Measurements from ENCODE around the gene KDM5A.
"Not testable (repeated sequence)": the region's sequence is repeated elsewhere in the genome, so short reads cannot be mapped to it uniquely, and the experiment has no call there.

Gene KDM5A

DNA sequence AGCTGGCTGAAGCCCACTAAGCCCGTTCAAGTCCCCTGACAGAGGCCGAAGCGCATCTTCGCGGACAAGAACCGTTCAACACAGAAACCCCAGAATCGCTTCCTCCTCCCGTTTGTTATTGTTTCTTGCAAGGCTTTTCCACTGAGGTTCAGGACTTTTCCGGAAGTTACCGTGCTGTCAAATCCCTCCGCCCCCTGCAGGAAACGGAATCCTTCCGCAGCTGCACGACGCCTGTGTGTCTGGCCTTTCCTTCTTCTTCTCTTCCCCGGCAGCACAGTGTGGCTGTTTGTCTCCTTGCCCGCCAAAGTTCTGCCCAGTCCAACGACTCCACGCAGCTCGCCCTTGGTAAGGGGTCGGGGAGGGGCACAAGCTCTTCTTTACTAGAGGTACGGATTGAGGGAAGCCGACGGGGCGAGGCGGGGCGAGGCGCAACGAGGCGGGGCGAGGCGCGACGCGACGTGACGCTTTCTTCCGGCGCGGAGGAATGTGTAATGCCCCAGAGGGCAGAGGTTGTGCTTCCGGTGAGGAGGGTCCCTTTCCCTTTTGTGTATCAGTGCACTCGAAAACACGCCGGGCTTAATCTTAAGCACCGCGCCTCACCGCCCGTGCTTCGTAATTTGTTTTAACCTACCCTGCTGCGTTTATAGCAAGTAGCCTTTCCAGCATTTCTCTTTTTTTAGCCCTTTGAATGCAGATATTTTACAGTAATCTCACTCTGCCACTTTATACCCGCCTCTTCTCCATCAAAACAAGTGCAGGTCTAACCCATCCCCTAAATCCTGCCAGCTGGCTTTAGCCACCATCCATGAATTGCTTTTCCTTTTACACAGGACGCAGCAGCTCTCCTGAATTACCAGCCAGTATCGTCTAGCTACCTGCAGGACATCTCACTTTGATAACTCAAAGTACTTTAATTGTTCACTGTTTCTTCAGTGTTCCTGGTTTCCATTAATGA is at the start of gene KDM5A:
KDM5A (minus strand) TSS at position 179 of the 955 bp plus-strand sequence. CDS start 229 bp downstream, outside the sequence.
- peak; percentile 95 for DNase-seq (ENCODE audit: low read depth)

DNA sequence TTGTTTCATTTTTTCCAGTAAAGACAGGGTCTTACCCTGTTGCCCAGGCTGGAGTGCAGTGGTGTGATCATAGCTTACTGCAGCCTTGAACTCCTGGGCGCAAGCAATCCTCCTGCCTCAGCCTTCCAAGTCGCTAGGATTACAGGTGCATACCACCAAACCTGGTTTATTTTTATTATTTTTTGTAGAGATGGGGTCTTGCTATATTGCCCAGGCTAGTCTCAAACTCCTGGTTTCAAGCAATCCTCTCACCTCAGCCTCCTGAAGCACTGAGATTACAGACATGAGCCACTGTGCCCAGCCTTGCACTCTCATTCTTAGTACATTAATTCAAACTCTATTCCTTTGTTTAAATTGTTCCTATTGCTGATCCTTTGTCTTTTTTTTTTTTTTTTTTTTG is 46.6 kb upstream of the KDM5A start:
- not testable (repeated sequence) for DNase-seq (ENCODE audit: low read depth)

- DNase-seq (ENCODE audit: low read depth): no peak
These were observed 33.4 kb upstream of the KDM5A start for GRCh38 chr12:422526-422925.

DNA sequence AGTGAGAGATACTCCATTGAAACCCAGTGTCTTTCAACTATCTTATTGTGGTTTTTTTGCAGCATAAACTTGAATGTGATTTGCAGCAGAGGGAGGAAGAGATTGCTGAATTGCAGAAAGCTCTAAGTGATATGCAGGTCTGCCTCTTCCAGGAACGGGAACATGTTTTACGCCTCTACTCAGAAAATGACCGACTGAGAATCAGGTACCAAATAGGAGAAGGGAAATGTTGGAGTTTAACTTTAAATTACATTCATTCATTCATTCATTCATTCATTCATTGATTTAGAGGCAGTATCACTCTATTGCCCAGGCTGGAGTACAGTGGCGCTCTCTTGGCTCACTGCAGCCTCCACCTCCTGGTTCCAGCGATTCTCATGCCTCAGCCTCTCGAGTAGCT is 29.3 kb upstream of the KDM5A start:
- no peak for DNase-seq (ENCODE audit: low read depth)

DNA sequence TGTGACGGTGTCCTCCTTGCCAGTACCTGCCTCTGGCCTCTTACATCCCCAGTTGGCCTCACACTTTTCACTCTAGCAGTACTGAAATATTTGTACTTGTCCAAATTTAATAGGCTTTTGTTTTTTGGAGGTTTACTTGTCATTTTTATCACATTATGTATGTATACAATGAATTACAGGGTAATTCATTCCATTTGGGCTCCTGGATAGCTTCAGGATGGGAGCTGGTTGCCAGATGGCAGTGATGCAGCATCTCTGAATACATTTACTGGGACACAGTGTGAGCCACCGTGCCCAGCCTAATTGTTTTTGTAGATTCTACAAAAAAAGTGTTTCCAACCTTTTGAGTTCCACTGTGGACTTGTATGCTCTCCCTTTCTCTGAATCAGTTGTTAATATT is 25.7 kb upstream of the KDM5A start:
- no peak for DNase-seq (ENCODE audit: low read depth)

DNA sequence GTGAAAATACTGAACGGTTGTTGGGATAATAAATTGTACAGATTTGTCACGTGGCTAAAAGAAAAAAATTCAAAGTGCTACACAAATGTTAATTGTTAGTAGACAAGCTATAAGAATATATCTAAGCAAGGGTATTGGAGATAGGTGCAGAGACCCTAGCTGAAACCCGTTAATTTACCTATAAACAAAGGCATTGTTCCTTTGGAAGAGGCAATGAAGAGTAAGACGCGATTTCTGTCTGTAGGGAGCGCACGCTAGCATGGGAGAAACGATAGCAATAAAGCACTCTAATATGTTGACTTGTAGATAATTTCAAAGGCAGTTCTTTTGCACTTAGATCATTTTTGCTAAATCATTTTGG is 12.9 kb upstream of the KDM5A start:
- DNase-seq (ENCODE audit: low read depth): peak; percentile 29

GRCh38 chr12:401235-402028 is 12.3 kb upstream of the KDM5A start, which contains the start of gene CCDC77:
Gene CCDC77 (plus strand): TSS chr12:401644. CDS start chr12:409384, 7,740 bp downstream.
- peak; percentile 86 for DNase-seq (ENCODE audit: low read depth)

DNA sequence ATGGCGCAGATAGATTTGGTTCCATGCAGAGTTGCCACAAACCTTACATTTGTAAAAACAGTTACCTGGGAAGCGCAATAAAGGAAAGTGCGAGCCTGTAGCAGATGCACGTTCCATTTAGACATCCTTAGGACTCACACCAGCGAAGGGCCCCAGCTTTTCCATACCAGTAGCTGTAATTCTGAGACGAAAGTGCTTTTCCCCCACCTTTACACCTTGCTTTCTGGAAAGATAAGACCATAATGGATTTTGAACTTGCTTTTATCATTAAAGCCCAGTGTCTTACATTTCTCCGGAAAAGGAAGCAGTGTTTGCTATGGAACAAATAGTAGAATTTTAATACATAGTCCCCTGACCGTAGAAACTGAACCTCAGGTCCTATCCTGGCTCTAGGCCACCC is 11.7 kb upstream of the KDM5A start:
- DNase-seq (ENCODE audit: low read depth): no peak

DNA sequence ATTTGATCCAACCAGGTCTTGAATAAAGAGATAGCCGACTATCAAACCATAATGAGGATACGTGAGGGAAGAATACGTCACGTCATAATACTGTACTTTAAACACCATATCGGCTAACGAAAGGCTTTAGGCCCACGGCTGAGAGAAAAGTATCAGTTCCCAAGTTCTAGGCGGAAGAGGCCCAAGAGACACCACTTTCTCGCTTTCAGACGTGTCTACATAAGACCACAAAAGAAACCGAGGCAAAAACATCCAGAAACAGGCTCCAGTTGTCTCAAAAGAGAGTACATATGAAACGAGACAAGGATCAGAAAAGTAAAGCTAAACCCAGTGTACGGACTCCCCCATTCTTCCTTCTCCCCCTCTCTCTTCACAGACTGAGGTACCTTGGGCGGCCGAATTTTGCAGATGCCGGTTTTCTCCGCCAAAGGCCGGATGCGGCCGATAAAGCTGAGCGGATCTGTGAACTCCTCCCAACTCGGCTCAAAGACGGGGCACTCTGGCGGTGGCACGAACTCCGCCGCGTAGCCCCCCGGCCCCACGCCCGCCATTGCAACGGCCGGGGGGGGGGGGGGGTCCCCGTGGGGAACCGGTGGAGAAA is 479 bp downstream of the KDM5A start:
- peak; percentile 26 for DNase-seq (ENCODE audit: low read depth)

GRCh38 chr12:388012-388411 is 1.1 kb downstream of the KDM5A start:
- no peak for DNase-seq (ENCODE audit: low read depth)

DNA sequence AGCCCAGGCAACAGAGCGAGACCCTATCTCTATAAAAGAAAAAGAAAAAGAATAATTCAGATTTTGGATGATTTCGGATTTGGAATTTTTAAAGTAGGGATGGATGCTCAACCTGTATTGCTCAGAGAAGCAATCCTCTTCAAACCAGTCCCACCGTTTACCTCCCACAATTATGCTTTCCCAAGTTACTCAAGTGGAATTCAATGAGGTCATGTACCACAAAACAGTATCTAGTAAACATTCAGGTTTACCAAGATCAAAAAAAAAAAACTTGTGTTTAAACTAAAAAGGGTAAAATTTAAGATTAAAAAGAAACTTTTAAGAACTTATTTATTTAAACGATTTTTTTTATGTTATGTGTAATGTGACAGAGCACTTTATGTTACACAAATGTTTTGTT is 2.5 kb downstream of the KDM5A start:
- DNase-seq (ENCODE audit: low read depth): peak; percentile 86

- not testable (repeated sequence) for DNase-seq (ENCODE audit: low read depth)
These were observed 18.2 kb downstream of the KDM5A start for GRCh38 chr12:370739-371485.

GRCh38 chr12:367972-368371 is 21.1 kb downstream of the KDM5A start:
- no peak for DNase-seq (ENCODE audit: low read depth)

- no peak for DNase-seq (ENCODE audit: low read depth)
These were observed 22.3 kb downstream of the KDM5A start for GRCh38 chr12:366820-367219.

GRCh38 chr12:359091-359490 is 30.0 kb downstream of the KDM5A start:
- no peak for DNase-seq (ENCODE audit: low read depth)

DNA sequence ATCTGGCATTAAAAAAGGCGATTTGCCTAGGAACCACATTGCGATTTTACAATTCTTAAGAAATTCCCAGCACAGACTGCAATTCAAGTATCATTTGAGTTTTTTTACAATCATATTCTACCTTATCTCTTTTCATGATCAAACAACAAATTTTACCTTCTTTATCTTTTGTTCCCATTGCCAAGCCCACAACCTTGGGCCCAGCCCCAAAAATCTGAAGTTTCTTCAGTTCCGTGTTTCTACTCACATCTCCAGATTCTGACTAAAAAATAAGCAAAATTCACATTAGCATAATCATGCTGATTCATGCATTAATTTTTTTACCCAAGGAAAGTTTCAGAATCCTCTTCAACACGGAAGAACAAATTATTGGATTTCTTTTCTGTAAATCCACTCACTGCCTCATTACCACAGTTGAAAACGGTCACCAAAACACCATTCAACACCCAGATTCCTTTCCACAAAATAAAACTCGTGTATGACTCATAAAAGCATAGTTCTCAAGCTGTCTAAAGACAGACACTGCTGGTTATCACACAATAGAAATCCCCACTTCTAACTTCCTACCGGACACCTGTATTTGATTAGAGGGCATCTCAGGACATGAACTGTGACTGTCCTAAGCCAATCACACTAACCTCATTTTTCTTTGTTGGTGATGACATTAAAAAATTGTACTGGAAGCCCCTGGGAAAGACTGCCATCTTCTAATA is 32.7 kb downstream of the KDM5A start:
- peak; percentile 34 for DNase-seq (ENCODE audit: low read depth)

DNA sequence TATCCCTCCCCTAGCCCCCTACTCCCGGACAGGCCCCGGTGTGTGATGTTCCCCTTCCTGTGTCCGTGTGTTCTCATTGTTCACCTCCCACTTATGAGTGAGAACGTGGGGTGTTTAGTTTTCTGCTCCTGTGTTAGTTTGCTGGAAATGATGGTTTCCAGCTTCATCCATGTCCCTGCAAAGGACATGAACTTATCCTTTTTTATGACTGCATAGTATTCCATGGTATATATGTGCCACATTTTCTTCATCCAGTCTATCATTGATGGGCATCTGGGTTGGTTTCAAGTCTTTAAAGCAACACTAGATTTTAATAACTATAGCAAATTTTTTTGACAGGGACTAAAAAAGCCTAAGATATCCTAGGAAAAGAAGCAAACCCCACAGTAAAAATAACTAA is 37.9 kb downstream of the KDM5A start:
- DNase-seq (ENCODE audit: low read depth): not testable (repeated sequence)

DNA sequence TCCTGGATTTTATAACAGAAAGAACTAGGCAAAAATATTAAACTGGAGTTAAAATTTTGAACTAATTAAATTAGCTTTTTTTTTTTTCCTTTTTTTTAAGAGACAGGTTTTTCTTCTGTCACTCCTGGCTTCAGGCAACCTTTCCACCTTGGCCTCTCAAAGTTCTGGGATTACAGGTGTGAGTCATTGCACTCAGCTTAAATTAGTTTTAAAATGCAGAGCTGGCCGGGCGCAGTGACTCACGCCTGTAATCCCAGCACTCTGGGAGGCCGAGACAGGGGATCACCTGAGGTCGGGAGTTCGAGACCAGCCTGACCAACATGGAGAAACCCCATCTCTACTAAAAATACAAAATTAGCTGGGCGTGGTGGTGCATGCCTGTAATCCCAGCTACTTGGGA is 39.5 kb downstream of the KDM5A start:
- DNase-seq (ENCODE audit: low read depth): not testable (repeated sequence)

- not testable (repeated sequence) for DNase-seq (ENCODE audit: low read depth)
These were observed 46.1 kb downstream of the KDM5A start for GRCh38 chr12:343036-343435.

DNA sequence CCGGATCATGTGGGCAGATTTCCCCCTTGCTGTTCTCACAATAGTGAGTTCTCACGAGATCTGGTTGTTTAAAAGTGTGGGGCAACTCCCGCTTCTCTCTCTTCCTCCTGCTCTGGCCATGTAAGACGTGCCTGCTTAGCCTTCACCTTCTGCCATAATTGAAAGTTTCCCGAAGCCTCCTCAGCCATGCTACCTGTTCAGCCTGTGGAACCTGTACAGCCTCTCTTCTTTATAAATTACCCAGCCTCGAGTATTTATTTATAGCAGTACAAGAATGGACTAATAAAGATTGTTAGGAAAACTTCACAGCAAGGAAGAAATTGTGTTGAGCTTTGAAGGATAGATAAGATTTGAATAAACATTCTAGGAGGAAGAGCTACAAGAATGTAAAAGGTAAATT is 52.1 kb downstream of the KDM5A start:
- no peak for DNase-seq (ENCODE audit: low read depth)

GRCh38 chr12:334125-334524 is 55.0 kb downstream of the KDM5A start:
- peak; percentile 69 for DNase-seq (ENCODE audit: low read depth)
